Omental fat pad (tissue), 4 donors: ENCODE data around the gene CCT4. TPM values are rescaled to one million over a fixed set of nuclear protein-coding genes. Genes with fewer than 3 reads are reported as not detected.
"Not testable (repeated sequence)": the region's sequence is repeated elsewhere in the genome, so short reads cannot be mapped to it uniquely, and the experiment has no call there.

ENCODE experiments used
- ATAC-seq: fragments of 150-250 bp; one replicate; pipeline ENCODE4 v1.9.1; 2016; ENCODE audit warnings: mild to moderate bottlenecking, moderate library complexity; ENCODE audit not compliant: low FRiP score
- DNase-seq: peaks from one replicate; pipeline ENCODE4 v3.0.0-alpha.2; 2019; ENCODE audit warnings: low spot score
- CTCF ChIP-seq, 3 donors: fragments of 450-650 bp; IDR thresholded peaks; one replicate each; pipeline ENCODE4 v1.5.1; 2016 to 2017; ENCODE audit warnings: antibody characterized with exemption in 3 of 3, mild to moderate bottlenecking in 3 of 3, moderate library complexity in 2 of 3
- total RNA-seq, 4 donors: library from RNA; depleted of rRNA; stranded (reverse); fragments of >200 nt; gene quantifications; one replicate each; pipeline ENCODE4 v1.1.0, GENCODE V29; 2016

The CCT4 gene
- total RNA-seq, 4 donors from 2014 or later = 62.9 to 86.1 (median 82.0) TPM

GRCh38 chr2:61922714-61923113 is 34.3 kb upstream of the CCT4 start:
- no peak for ATAC-seq
- DNase-seq = no peak
- no peak for TF ChIP-seq CTCF (IDR thresholded peaks at IDR 0.05)

- DNase-seq (no peak), ATAC-seq (no peak)
- no peak for TF ChIP-seq CTCF (IDR thresholded peaks at IDR 0.05)
These were observed 32.1 kb upstream of the CCT4 start for GRCh38 chr2:61920548-61920947.

GRCh38 chr2:61914794-61915193 is 26.3 kb upstream of the CCT4 start:
- not testable (repeated sequence) for ATAC-seq, DNase-seq

GRCh38 chr2:61911510-61911909 is 23.1 kb upstream of the CCT4 start:
- no peak for ATAC-seq
- TF ChIP-seq CTCF (IDR thresholded peaks at IDR 0.05) = no peak
- no peak for DNase-seq

- TF ChIP-seq CTCF (IDR thresholded peaks at IDR 0.05) = no peak
- ATAC-seq (no peak), DNase-seq (no peak)
These were observed 22.1 kb upstream of the CCT4 start for GRCh38 chr2:61910603-61911002.

- no peak for TF ChIP-seq CTCF (IDR thresholded peaks at IDR 0.05)
These were observed 20.7 kb upstream of the CCT4 start for GRCh38 chr2:61909116-61909515.

GRCh38 chr2:61906186-61906470 is 17.7 kb upstream of the CCT4 start:
- no peak for TF ChIP-seq CTCF (IDR thresholded peaks at IDR 0.05)
- DNase-seq (no peak), ATAC-seq (no peak)

More at GRCh38 chr2:61909116-61909515, 20.7 kb upstream of the CCT4 start:
- ATAC-seq = no peak
- DNase-seq = no peak
